Hepatocyte (in vitro differentiated cells): ENCODE results near the gene C19orf33.

Experiments used
- EZH2 ChIP-seq: fragments of 200-600 bp; sonication (generic); IDR thresholded peaks from 2 replicates; pipeline ENCODE4 v1.6.1; 2016; ENCODE audit warnings: antibody characterized with exemption, mild to moderate bottlenecking, borderline replicate concordance
- EZH2phosphoT487 ChIP-seq: fragments of 200-600 bp; sonication (generic); IDR thresholded peaks from one replicate; pipeline ENCODE4 v1.6.1; 2018; ENCODE audit warnings: antibody characterized with exemption, mild to moderate bottlenecking, low read depth, moderate library complexity; ENCODE audit not compliant: unreplicated experiment, severe bottlenecking
- TF ChIP-seq, protein P1 (sequence below): fragments of 200-600 bp; sonication (generic); IDR thresholded peaks from 2 replicates; pipeline ENCODE4 v1.5.1; 2016; ENCODE audit warnings: antibody characterized with exemption, mild to moderate bottlenecking; ENCODE audit not compliant: poor library complexity

DNA sequence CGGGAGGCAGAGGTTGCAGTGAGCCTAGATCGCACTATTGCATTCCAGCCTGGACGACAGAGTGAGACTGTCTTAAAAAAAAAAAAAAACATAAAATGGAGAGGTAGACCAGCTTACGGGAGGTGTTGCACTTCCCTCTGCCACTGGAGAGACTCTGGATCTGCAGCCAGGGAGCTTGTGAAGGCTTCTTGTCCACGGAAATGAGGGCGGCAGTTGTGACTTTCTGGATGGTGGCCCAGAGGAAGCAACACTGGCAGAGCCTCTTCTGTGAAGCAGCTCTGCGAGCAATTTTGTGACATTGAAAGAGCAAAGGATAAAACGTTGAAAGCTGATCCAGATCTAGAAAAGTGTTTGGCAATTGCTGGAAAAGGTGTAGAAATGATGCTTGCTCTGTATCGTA, 29.3 kb upstream of the C19orf33 start:
- TF ChIP-seq, protein P1, sequence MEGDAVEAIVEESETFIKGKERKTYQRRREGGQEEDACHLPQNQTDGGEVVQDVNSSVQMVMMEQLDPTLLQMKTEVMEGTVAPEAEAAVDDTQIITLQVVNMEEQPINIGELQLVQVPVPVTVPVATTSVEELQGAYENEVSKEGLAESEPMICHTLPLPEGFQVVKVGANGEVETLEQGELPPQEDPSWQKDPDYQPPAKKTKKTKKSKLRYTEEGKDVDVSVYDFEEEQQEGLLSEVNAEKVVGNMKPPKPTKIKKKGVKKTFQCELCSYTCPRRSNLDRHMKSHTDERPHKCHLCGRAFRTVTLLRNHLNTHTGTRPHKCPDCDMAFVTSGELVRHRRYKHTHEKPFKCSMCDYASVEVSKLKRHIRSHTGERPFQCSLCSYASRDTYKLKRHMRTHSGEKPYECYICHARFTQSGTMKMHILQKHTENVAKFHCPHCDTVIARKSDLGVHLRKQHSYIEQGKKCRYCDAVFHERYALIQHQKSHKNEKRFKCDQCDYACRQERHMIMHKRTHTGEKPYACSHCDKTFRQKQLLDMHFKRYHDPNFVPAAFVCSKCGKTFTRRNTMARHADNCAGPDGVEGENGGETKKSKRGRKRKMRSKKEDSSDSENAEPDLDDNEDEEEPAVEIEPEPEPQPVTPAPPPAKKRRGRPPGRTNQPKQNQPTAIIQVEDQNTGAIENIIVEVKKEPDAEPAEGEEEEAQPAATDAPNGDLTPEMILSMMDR = no peak
- no peak for TF ChIP-seq EZH2phosphoT487
- no peak for TF ChIP-seq EZH2
